ENCODE data around the gene HSF5.
"Not testable (repeated sequence)": the region's sequence is repeated elsewhere in the genome, so short reads cannot be mapped to it uniquely, and the experiment has no call there.

HSF5 gene

GRCh38 chr17:58508341-58509067 lies 20.3 kb upstream of the HSF5 start:
- TF ChIP-seq CTCF (conservative IDR thresholded peaks at IDR 0.05; ENCODE audit: low read depth, low read length) = no peak
- H3K4me3 ChIP-seq (ENCODE audit: low read length) = no peak overlapping the region
- no peak for DNase-seq (ENCODE audit: low read depth)

GRCh38 chr17:58507123-58507634 lies 19.0 kb upstream of the HSF5 start:
- H3K4me3 ChIP-seq (ENCODE audit: low read length) = no peak overlapping the region
- DNase-seq (ENCODE audit: low read depth) = no peak
- TF ChIP-seq CTCF (conservative IDR thresholded peaks at IDR 0.05; ENCODE audit: low read depth, low read length) = no peak

- DNase-seq (ENCODE audit: low read depth) = no peak
- no peak for TF ChIP-seq CTCF (conservative IDR thresholded peaks at IDR 0.05; ENCODE audit: low read depth, low read length)
- no peak overlapping the region for H3K4me3 ChIP-seq (ENCODE audit: low read length)
These were observed 18.3 kb upstream of the HSF5 start for GRCh38 chr17:58506354-58507080.

- no peak for TF ChIP-seq CTCF (conservative IDR thresholded peaks at IDR 0.05; ENCODE audit: low read depth, low read length)
- H3K4me3 ChIP-seq (ENCODE audit: low read length) = no peak overlapping the region
- no peak for DNase-seq (ENCODE audit: low read depth)
These were observed 16.7 kb upstream of the HSF5 start for GRCh38 chr17:58504826-58505351.

- TF ChIP-seq CTCF (conservative IDR thresholded peaks at IDR 0.05; ENCODE audit: low read depth, low read length) = no peak
- no peak overlapping the region for H3K4me3 ChIP-seq (ENCODE audit: low read length)
- no peak for DNase-seq (ENCODE audit: low read depth)
These were observed 15.7 kb upstream of the HSF5 start for GRCh38 chr17:58503866-58504265.

- DNase-seq (ENCODE audit: low read depth); H3K4me3 ChIP-seq (ENCODE audit: low read length): not testable (repeated sequence)
These were observed 14.9 kb upstream of the HSF5 start for GRCh38 chr17:58503134-58503533.

GRCh38 chr17:58501451-58501850 lies 13.2 kb upstream of the HSF5 start:
- DNase-seq (ENCODE audit: low read depth) = no peak
- no peak for TF ChIP-seq CTCF (conservative IDR thresholded peaks at IDR 0.05; ENCODE audit: low read depth, low read length)

More at GRCh38 chr17:58501451-58501850, 13.2 kb upstream of the HSF5 start:
- H3K4me3 ChIP-seq (ENCODE audit: low read length) = no peak overlapping the region
